Left colon (tissue), 2 donors: ENCODE data around the gene IL1RN. TPM values are rescaled to one million over a fixed set of nuclear protein-coding genes. Genes with fewer than 3 reads are reported as not detected.
A peak's percentile ranks its signal among the peaks of the same experiment; 100 is the strongest.
"Not testable (repeated sequence)": the region's sequence is repeated elsewhere in the genome, so short reads cannot be mapped to it uniquely, and the experiment has no call there.

Experiments
- ATAC-seq: fragments of 200-7000 bp; cut with Tn5 transposase; one replicate; pipeline ENCODE4 v1.9.1; 2020; ENCODE audit warnings: mild to moderate bottlenecking, moderate library complexity
- DNase-seq, 2 donors: peaks; one replicate each; pipeline ENCODE4 v3.0.0-alpha.2; 2020
- intact Hi-C, 2 donors: fragments of 100-400 bp; cut with DNase I in 1 of 2; cut with micrococcal nuclease in 1 of 2; formaldehyde crosslinking; loops; one replicate each; pipeline versions ENCODE4 v1.11.2 to v1.14.0; 2022; cut with DNase I, micrococcal nuclease
- long read RNA-seq: library from polyadenylated mRNA; unstranded; transcript quantifications from one replicate; pipeline ENCODE4 v2.0.0, GENCODE V29; 2021
- total RNA-seq, 2 donors: library from RNA; stranded (reverse); fragmentation: NEBNext Ultra II Directional; extraction: Animal tissue kit (Norgen Biotek cat#: 25700); gene quantifications; one replicate each; pipeline ENCODE4 v1.2.1, GENCODE V29; 2021
- donor health status: DM: no; HTN: no; CAD: no.
- donor health status: DM: yes; HTN: yes; CAD: no.

Gene IL1RN, protein sequence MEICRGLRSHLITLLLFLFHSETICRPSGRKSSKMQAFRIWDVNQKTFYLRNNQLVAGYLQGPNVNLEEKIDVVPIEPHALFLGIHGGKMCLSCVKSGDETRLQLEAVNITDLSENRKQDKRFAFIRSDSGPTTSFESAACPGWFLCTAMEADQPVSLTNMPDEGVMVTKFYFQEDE
- 10 to 100 TPM in 1 of 2 donors, 1 to 10 TPM in 1; 2.6 to 15.7 TPM for total RNA-seq
- long read RNA-seq, partial matches to known transcripts: 0 of 6 reads
- long read RNA-seq, other reads (novel, unspliced or antisense): 4 of 6 reads

DNA sequence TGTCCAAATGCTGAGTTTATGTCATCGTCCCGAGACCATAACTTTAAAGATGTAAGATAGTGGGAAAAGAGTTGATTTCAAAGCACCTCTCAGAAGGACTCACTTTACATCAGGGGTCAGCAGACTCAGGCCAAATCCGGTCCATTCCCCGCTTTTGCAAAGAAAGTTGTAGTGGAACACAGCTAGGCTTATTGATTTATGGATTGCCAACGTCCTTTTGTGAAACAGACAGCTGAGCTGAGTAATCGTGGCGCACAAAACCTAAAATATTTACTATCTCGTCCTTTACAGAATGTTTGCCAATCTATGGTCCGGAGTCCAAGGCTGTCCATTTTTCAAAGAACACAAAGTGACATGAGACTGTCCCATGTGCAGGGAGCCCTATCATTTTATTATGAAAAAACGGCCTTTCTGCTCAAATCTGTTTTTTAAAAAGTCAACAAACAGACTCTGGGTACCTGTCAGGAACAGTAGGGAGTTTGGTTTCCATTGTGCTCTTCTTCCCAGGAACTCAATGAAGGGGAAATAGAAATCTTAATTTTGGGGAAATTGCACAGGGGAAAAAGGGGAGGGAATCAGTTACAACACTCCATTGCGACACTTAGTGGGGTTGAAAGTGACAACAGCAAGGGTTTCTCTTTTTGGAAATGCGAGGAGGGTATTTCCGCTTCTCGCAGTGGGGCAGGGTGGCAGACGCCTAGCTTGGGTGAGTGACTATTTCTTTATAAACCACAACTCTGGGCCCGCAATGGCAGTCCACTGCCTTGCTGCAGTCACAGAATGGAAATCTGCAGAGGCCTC is at the start of gene IL1RN:
TSS of gene IL1RN (plus strand) at position 754 of the 801 bp plus-strand sequence. CDS start at position 781, 27 bp downstream.
- DNase-seq (no peak), ATAC-seq (no peak)
- intact Hi-C loops: no loop called here

DNA sequence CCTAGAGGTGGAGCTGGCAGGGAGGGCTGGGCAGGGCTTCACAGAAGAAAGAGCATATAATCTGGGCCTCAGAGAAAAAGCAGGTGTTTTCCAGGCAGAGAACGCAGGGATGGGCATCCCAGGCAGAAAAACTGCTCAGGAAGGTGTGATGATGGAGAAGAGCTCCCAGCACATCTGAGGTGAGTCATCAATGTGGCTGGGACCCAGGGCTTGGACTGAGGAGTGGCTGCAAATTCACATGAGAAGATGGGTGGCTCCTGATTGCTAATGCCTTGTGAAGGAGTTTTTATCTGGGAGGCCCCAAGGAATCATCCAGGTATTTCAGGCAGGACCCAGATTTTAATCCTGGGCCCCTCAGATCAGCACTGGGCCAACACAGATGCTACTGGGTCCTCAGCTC is 49.5 kb upstream of the IL1RN start:
- intact Hi-C loops: no loop called here
- ATAC-seq: no peak
- no peak for DNase-seq

DNA sequence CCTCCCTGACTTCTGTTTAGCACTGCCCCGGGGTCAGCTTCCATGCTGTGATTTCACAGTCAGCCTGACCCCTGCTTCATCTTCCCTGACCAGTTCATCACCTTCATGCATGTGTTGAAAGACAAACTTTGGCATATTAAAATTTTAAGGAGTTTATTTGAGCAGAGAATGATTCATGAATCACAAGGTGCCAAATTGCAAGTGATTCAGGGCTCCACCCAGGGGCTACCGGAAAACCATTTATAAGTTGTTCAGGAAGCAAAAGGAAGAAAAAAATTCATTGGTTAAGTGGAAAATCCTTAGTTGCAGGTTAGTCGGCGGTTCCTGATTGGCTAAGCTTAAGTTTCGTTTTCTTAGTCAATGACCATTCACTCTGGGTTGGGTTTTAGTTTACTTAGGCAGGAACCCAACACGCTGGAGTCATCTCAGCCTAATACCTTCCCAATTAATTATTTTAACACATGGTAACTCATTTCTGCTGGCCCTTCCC is 49.0 kb upstream of the IL1RN start:
- peak; percentile 50 for ATAC-seq
- DNase-seq: no peak
- intact Hi-C loops: no loop called here

DNA sequence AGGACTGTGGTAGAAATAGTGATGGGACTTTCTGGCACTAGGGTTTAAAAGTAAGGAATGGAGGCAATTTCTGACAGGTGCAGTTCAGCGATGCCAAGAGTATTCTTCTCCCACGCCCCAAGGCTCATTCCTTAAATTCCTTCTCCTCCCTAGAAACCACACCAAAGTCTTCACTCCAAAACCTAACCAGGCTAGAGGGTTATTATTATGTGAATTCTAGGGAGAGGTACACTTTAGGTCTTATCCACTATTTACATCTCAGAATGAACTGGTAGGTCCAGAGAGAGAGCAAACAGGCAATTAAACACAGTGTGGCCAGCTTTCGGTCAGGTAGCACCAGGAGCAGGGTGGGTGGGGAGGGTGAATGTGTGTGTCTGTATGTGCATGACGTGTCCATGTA is 48.3 kb upstream of the IL1RN start:
- ATAC-seq: no peak
- intact Hi-C loops: no loop called here
- no peak for DNase-seq

DNA sequence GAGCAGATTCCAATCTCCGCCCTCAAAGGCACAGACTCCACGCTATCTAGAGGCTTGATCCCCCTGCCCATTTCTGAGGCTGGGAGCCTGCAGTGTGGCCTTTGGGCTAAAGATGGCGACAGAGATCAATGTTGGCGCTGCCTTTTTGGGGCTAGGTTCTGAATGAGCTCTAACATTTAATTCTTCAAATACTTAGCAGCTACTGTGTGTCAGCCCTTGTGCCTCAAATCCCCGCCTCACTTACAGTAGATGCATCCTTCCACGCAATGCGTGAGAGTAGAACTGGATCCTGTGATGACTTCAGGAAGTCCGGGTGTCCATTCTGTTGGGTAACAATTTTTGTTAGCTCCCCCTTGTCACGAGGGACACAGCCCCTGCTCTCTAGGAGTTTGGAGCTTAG is 47.3 kb upstream of the IL1RN start:
- ATAC-seq: peak; percentile 34

DNA sequence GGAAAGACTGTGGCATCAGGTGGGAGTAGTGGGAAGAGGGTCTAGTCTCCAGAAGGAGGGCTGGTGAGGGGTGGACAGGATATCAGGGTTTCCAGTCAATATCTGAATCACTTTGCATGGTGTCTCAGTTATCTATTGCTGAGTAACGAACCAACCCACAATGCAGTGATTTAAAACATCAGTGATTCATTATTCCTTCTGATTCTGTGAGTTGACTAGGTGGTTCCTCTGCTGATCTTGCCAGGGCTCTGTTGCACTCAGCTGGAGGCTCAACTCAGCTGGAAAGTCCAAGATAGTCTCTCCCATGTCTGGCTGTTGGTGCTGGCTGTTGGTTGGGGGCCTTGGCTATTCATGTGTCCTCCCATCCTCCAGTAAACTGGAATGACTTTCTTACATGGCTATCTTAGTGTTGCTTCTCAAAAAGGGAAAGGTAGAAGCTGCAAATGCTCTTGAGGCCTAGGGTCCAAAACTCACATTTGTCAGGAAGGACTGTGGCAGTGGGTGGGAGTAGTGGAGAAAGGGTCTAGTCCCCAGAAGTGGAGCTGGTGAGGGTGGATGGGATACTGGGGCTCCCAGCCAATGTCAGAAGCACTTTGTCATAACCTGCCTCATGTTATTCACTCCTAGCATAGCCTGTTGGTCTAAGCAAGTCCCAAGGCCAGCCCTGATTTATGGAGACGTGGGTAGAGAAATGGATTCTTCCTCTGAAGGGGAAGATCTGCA is 45.7 kb upstream of the IL1RN start:
- DNase-seq (no peak), ATAC-seq (no peak)
- intact Hi-C loops: no loop called here

More for the DNA sequence above, 47.3 kb upstream of the IL1RN start:
- peak in 1 of 2 donors; percentile 26 for DNase-seq
- intact Hi-C loops: no loop called here

DNA sequence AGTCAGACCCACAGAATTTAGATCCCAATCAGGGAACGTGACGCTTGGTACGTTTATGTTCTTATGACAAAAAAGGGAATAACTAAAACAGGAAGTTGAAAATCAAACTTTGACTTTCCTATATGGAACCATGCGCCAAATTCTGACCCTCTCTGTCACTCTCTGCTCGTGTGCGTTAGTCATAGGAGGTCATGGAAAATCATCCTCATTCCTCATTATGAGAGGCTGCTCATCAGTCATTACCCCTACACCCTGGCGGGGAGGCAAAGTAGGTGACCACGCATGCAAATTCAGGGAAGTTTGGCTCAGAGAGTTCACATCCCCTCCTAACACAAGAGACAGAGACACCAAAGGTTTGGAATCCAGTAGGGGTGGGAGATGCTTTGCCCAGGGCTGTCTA is 44.1 kb upstream of the IL1RN start:
- intact Hi-C loops: no loop called here
- ATAC-seq: no peak
- no peak for DNase-seq

DNA sequence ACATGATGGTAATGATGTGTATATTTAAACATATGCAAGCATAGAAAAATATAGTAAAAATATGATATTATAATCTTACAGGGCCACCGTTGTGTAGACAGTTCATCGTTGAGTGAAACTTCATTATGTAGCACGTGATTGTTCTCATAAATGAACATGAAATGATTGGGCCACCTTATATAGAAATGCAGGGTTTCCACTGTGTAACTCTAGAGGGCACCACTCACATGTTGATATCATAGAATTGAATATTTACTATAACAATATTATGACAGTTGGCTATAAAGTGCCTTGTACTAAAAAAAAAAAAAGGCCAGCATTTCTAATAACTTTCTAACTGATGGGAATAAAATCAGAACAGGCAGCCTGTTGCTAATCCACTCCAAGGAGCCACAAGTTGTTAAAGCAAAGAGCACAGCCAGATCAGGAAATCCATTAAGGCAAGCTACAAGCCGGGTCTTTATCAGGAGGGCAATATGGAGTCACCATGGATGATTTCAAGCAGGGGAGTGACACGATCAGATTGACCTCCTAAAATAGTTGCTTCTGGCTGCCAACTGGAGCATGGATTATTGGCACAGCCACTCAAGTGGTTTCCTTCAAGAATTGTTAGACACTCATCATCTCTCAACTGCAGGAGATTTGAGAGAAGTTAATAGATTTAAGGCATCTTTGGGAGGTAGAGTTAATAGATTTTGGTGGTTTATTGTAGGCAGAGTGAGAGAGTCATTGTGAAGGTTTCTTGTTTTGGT is 43.0 kb upstream of the IL1RN start:
- no peak for DNase-seq
- intact Hi-C loops: no loop called here

DNA sequence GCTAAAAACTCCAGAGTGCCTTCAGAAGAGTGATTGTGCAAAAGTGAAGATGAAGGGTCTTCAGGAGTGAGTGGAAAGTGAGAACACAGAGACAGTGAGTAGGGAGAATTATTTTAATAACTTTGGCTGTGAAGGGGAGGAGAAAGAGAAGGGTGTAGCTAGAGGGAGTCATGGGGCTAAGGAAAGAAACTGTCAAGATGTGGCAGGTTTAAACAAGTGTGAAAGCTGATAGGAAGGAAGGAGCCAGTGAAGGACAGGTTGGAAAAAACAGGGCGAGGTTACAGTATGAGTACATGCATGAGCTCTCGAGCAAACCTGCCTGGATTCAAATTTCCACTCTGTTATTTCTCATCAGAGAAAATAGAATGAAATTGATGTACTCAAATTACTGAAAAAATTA is 41.9 kb upstream of the IL1RN start:
- no peak for ATAC-seq
- intact Hi-C loops: no loop called here

More for the DNA sequence above, 43.0 kb upstream of the IL1RN start:
- peak; percentile 78 for ATAC-seq

DNA sequence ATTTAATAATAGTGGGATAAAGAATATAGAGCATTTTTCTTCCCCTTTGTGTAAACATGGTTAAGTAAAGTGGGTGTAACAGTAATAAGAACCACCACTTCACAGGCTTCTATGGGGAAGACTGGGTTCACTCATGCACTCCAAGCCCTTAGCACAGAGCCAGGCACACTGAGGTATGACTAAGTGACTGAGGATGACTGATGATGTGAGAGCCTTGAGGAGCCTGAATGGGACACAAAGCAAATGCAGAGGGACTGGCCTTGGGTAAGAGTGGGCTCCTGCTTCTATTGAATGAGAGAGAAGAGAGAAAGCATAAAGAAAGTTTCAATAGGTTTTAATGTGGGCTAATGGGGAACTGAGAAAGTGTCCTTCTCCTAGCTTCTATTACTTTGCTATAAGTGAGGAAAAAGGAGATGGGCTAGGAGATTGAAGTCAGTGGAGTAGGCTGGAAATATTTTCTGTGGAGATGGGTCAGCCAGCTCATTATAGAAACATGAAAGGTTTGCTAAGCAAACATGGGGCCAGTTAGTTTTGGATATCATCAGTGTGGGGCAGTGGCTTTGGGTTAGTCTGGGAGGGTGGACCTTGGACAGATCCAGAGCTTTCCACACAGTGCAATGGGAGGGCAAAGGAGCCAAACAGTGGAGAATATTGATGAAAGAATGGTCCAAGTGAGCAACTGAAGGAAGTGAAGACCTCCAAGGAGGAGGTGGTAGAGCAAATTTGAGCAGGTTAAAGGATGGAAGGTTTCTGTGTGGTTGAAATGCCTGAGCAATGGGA is 39.0 kb upstream of the IL1RN start:
- DNase-seq (no peak), ATAC-seq (no peak)
- intact Hi-C loops: no loop called here

More for the DNA sequence above, 41.9 kb upstream of the IL1RN start:
- DNase-seq: no peak

DNA sequence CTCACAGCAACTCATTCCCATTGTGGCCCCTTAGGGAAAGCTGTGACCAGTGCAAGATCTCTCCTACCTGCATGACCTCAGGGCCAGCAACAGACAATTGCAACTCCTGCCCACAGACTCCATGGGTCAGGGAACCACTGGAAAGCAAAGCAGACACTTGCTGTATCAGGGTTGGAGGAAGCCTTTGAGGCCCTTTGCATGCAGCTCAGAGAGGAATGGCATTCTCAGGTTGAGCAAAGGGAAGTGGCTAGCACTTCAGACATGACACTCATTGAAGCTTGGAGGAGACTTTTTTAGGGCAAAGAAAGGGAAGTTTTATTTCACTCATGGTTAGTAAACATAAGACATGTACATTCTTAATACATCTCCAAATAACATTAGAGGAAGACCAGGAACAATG is 37.5 kb upstream of the IL1RN start:
- intact Hi-C loops: no loop called here
- no peak for ATAC-seq

DNA sequence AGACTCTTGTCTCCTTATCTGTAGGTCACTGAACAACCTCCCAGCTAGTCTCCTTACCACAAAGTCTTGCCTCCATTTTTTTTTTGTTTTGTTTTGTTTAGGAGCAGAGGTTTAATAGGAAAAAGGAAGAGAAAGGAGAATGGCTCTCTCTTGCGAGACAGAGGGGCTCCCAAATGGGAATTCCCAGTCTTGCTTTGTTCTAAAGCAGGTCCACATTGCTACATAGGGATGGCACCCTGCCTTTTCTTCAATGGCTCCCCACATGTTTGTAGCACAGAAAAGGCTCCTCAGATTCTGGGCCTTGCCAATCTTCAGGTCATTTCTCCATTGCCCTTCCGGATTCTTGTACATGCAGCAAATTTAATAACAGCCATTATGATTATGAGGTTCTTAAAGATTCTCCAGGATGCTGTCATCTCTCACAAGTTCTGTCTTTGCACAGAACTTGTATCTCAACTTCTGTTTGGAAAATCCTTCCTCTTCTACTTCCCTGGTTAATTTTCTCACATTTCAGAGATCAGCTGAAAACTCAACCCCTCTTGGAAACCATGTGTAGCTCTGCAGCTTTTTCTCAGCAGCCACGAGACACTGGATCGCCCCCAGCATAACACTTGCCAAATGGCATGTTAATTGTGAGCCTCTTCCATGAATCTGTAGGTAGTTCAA is 36.0 kb upstream of the IL1RN start:
- DNase-seq (no peak), ATAC-seq (no peak)
- intact Hi-C loops: no loop called here

More for the DNA sequence above, 37.5 kb upstream of the IL1RN start:
- no peak for DNase-seq

DNA sequence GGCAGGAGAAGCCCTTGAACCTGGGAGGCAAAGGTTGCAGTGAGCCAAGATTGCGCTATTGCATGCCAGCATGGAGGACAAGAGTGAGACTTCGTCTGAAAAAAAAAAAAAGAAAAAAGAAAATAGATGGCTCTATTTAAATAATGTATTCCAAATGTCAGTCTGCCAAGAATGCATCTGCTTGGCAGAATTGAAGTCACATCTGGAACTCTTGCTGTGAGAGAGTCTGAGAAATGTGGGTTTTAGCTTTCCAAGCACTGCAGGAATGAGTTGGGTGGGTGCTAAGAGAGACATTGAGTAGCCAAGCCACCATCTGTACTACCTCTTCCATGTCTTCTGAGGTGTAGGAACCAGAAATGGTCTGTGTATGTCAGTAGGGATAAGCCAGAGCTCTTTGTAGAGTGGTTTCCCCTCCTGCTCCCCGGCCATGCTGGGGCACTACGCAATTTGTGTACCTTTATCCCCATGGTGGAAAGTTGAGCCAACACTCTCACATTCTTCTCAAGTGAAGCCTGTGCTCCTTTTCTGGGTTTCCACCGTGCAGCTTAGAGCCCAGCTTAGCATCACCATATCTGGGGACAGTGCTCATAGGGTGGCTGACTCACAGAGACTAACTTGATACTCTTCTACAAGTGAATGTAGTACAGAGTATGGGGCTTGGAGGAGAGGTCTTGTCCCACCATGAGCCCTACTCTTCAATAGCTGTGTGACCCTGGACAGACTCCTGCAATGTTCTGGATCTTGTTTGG is 34.4 kb upstream of the IL1RN start:
- intact Hi-C loops: no loop called here

DNA sequence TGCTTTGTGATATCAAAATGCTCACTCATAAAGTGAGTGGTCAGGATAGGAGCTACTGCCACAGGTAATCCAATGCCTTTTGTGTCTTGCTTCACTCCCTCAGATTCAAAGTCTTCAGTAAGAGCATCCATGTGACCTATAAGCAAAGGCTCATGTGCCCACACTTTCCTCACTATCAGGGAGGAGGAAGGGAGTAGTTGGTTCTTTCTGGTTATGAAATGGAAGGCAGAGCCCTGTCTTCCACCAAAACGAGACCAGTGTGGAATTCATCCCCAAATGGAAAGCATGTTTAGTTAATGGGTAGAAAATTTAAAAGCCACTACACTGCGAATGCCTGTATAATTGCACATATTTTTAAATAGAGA is 33.8 kb upstream of the IL1RN start:
- no peak for DNase-seq
- intact Hi-C loops: no loop called here
- no peak for ATAC-seq

More for the DNA sequence above, 34.4 kb upstream of the IL1RN start:
- DNase-seq (no peak), ATAC-seq (no peak)

DNA sequence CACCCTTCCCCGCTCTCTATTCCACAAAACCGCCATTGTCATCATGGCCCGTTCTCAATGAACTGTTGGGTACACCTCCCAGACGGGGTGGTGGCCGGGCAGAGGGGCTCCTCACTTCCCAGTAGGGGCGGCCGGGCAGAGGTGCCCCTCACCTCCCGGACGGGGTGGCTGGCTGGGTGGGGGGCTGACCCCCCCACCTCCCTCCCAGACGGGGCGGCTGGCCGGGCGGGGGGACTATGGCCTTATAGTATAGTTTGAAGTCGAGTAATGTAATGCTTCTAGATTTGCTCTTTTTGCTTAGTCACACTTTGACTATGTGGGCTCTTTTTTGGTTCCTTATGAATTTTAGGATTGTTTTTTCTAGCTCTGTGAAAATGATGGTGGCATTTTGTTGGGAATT is 31.1 kb upstream of the IL1RN start:
- ATAC-seq, DNase-seq, intact Hi-C loops: not testable (repeated sequence)

DNA sequence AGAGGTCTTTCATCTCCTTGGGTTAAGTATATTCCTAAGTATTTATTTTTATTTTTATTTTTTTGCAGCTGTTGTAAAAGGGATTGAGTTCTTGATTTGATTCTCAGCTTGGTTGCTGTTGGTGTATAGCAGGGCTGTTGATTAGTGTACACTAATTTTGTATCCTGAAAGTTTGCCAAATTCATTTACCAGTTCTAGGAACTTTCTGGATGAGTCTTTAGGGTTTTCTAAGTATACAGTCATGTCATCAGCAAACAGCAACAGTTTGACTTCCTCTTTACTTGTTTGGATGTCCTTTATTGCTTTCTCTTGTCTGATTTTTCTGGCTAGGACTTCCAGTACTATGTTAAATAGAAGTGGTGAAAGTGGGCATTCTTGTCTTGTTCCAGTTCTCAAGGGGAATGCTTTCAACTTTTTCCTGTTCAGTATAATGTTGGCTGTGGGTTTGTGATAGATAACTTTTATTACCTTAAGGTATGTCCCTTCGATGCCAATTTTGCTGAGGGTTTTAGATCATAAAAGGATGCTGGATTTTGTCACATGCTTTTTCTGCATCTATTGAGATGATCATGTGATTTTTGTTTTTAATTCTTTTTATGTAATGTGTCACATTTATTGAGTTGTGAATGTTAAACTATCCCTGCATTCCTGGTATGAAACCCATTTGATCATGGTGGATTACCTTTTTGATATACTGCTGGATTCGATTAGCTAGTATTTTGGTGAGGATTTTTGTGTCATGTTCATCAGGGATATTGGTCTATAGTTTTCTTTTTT is 30.4 kb upstream of the IL1RN start:
- DNase-seq, intact Hi-C loops, ATAC-seq: not testable (repeated sequence)
